BE2C (cell line): ENCODE measurements around the gene UCP3.

Source experiments
- DNase-seq: peaks from one replicate; pipeline ENCODE4 v3.0.0-alpha.2; 2020
- H3K27me3 ChIP-seq: fragments of 250-450 bp; sonication (Bioruptor Pico); 2 replicates; pipeline ENCODE4 v1.5.1; 2020; ENCODE audit warnings: mild to moderate bottlenecking
- H3K36me3 ChIP-seq: fragments of 250-450 bp; sonication (Bioruptor Pico); 2 replicates; pipeline ENCODE4 v1.5.1; 2020; ENCODE audit warnings: mild to moderate bottlenecking
- H3K4me1 ChIP-seq: fragments of 250-450 bp; sonication (Bioruptor Pico); 2 replicates; pipeline ENCODE4 v1.5.1; 2020
- H3K4me3 ChIP-seq: 2 replicates; pipeline ENCODE4 v1.5.1; 2011; ENCODE audit warnings: low read depth, low read length
- H3K9me3 ChIP-seq: fragments of 250-450 bp; sonication (Bioruptor Pico); 2 replicates; pipeline ENCODE4 v1.5.1; 2020
- TF ChIP-seq, protein P1 (sequence below): IDR thresholded peaks from 2 replicates; pipeline ENCODE4 v1.5.1; 2012; ENCODE audit warnings: mild to moderate bottlenecking, low read depth, low read length

Gene UCP3

DNA sequence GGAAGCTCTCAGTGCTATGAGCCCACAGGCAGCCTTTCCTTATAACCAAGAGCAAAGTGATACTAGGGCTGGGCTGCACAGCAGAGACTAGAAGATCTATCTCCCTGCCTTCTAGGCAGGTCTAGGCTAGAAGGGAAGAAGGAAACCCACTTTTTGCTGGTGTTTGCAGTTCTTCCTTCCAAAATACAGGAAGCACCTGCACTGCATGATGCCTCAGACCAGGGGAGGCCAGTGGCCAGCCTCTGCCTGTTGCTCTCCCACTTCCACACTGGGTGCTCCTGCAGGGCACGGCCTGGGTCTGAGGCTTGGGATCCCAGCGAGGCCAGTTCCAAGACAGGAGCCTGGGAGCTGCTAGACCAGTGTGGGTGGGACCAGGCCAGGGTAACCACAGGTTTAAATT lies 6.0 kb upstream of the UCP3 start:
- Histone ChIP-seq H3K36me3 (peaks cover 12% of the 10 kb centered on the region), H3K4me3 (no peak overlapping the region), H3K9me3 (no peaks in the 10 kb centered on the region), H3K4me1 (no peaks in the 10 kb centered on the region), H3K27me3 (no peaks in the 10 kb centered on the region)
- TF ChIP-seq, protein P1, sequence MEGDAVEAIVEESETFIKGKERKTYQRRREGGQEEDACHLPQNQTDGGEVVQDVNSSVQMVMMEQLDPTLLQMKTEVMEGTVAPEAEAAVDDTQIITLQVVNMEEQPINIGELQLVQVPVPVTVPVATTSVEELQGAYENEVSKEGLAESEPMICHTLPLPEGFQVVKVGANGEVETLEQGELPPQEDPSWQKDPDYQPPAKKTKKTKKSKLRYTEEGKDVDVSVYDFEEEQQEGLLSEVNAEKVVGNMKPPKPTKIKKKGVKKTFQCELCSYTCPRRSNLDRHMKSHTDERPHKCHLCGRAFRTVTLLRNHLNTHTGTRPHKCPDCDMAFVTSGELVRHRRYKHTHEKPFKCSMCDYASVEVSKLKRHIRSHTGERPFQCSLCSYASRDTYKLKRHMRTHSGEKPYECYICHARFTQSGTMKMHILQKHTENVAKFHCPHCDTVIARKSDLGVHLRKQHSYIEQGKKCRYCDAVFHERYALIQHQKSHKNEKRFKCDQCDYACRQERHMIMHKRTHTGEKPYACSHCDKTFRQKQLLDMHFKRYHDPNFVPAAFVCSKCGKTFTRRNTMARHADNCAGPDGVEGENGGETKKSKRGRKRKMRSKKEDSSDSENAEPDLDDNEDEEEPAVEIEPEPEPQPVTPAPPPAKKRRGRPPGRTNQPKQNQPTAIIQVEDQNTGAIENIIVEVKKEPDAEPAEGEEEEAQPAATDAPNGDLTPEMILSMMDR, result no peak
- DNase-seq, result no peak

DNA sequence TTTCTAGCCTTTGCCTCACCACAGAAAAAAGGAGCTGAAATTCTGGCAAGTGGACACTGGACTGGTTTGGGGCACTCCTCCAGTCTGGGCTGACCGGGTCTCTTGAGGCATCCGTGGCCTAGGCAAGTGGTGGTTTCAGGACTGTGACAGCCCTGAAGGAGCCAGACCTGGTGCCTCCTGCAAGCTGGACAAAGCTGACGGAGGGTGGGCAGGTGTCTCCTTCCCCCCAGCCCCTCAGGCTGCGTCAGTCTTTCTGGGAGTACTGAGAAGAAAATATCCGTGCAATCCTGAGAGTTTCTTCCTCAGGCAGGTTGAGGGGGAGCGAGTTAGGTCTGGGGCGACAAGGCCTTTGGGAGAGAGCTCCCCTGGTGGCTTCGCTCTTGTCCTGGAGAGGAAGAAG lies 4.3 kb upstream of the UCP3 start:
- Histone ChIP-seq H3K36me3 (peaks cover 9% of the 10 kb centered on the region; the same call in 1 of the 2 replicates), H3K27me3 (no peaks in the 10 kb centered on the region), H3K9me3 (no peaks in the 10 kb centered on the region), H3K4me1 (no peaks in the 10 kb centered on the region), H3K4me3 (no peak overlapping the region)
- DNase-seq, result no peak
- TF ChIP-seq, protein P1, result no peak

DNA sequence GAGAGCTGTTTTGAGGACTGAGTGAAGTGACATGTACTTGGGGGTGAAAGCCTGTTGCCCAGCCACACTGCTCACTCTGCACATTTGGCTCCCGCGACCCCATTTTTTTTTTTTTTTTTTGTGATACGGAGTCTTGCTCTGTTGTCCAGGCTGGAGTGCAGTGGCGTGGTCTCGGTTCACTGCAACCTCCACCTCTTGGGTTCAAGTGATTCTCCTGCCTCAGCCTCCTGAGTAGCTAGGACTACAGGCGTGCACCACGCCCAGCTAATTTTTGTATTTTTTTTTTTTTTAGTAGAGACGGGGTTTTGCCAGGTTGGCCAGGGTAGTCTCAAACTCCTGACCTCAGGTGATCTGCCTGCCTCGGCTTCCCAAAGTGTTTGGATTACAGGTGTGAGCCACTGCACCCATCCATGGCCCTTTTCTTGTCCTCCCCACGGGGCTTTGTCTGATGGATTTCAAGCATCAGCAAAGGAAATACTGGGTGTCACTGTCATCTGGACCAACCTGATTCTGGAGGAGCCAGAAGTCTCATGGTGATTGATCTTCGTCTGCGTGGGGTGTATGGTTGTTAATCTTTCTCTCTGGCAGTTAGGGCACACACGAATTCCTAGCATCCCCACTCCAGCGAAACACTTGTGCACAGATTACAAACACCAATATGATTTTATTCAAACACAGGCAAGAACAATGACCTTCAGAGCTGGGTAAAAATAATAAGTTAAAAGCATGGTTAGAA lies 3.4 kb upstream of the UCP3 start:
- peaks cover 9% of the 10 kb centered on the region; the same call in 1 of the 2 replicates for H3K36me3 ChIP-seq
- TF ChIP-seq, protein P1, result no peak
- H3K4me3 ChIP-seq, result no peak overlapping the region
- H3K27me3 ChIP-seq, result no peaks in the 10 kb centered on the region
- H3K9me3 ChIP-seq, result no peaks in the 10 kb centered on the region
- no peak for DNase-seq
- H3K4me1 ChIP-seq, result no peaks in the 10 kb centered on the region

DNA sequence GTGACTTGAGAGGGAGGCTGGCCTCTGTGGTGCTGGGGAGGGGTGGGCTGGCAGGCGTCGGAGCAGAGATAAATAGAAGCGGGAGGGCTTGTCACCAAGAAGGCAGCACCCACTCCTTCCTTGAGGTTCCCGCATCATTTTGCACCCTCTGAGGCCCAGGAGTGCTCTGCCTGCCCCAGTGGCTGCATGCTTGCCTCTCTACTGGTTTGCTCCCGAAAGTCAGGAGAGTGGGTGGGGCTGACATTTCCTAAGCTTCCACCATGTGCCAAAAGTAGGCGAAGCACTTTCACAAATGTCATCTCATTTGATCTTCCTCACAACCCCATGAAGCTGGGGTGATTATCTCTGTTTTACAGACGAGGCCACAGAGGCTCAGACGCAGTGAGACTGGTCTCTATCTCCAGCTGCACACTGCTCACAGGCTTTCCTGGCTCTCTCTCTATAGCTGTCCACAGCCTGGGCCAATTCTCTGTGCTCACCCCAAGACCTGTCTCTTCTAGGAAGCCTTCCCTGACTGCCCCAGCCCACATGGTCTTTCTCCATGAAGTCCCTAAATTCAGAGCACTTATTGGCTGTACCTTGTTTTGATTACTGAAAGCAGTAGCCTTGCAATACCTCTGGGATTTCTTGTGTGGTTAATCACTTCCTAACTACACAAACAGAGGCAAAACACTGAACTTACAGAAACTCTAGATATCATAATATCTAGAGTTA lies 2.6 kb upstream of the UCP3 start:
- Histone ChIP-seq H3K4me3 (no peak overlapping the region), H3K9me3 (no peaks in the 10 kb centered on the region), H3K4me1 (no peaks in the 10 kb centered on the region), H3K36me3 (peaks cover 6% of the 10 kb centered on the region; the same call in 1 of the 2 replicates), H3K27me3 (no peaks in the 10 kb centered on the region)
- DNase-seq, result no peak
- TF ChIP-seq, protein P1, result no peak

DNA sequence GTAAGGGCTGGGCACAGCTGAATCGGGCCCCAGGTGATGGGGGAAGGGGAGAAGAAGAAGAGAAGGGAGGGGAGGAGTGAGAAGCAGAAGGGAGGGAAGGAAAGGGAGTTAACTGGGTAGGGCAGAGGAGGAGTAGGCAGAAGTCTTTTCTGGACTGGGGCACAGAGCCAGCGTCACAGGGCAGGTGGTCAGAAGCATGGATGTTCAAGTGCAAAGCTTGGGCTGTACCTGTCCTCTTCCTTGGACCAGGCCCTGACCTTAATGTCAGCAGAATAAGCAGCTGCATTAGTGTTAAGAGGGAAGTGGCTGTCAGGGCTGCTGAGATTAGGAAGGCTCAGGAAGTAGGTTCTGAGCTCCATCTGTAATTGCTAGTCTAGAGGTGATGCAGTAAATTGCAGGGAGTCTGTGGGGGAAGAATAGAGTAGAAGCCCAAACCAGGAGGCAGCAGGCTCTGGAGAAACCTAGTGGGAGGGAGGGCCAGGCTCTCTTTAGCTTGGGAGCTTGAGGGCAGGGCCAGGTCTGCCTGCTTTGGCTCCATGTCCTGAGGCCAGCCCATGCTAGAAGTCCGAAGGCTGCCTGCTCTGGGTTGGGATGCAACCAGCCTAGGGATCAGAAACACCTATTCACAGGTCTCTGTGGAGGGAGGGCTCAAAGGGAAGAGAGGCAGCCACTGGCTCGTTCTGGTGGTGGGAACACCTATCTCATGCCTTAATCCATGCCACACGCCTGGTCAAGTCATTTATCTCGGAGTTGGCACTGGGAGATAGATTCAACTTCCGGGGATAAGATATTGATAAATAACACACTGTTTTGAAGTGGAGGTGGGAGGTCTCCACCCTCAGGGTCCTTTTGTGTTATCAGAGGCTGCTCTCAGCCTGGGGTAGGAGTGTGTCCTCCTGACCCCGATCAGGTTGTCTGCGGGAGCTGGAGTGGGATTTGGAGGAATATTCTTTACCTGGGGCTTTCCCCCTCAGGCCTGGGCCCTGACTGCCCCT lies 1.7 kb upstream of the UCP3 start:
- TF ChIP-seq, protein P1, result no peak
- DNase-seq, result no peak
- no peak overlapping the region for H3K4me3 ChIP-seq
- H3K9me3 ChIP-seq, result no peaks in the 10 kb centered on the region
- H3K27me3 ChIP-seq, result no peaks in the 10 kb centered on the region
- no peaks in the 10 kb centered on the region for H3K4me1 ChIP-seq
- H3K36me3 ChIP-seq, result no peaks in the 10 kb centered on the region
